Esophagus squamous epithelium (tissue), 4 donors: Measurements from ENCODE around the gene MIA3.

Experiments used
- POLR2A ChIP-seq, 4 donors: fragments of 450-650 bp; IDR thresholded peaks; one replicate each; pipeline ENCODE4 v1.6.1; 2017; ENCODE audit warnings: antibody characterized with exemption in 4 of 4, mild to moderate bottlenecking in 4 of 4, moderate library complexity in 3 of 4
- TF ChIP-seq, protein P1 (sequence below), 6 experiments: fragments of 450-650 bp in 4 of 6; fragments of 200-600 bp in 2 of 6; sonication (generic) in 2 of 6; IDR thresholded peaks; one replicate each; pipeline ENCODE4 v1.5.1; 2016 to 2019; ENCODE audit warnings: antibody characterized with exemption in 6 of 6, mild to moderate bottlenecking in 4 of 6, moderate library complexity in 4 of 6

DNA sequence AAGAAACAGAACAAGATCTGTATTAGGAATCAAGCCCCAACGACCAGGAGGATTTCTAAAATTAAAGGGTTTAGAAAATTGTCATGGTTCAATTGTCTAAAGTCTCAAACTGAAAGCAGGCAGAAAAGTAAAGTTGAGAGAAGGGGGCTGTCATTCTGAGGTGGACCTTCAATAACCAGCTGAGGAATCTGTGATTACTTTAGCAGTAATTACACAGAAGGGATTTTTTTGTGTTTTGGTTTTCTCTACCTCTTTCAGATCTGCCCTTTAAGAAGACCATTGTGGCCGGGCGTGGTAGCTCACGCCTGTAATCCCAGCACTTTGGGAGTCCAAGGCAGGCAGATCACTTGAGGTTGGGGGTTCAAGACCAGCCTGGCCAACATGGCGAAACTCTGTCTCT lies 77.0 kb downstream of the MIA3 start:
- TF ChIP-seq, protein P1, sequence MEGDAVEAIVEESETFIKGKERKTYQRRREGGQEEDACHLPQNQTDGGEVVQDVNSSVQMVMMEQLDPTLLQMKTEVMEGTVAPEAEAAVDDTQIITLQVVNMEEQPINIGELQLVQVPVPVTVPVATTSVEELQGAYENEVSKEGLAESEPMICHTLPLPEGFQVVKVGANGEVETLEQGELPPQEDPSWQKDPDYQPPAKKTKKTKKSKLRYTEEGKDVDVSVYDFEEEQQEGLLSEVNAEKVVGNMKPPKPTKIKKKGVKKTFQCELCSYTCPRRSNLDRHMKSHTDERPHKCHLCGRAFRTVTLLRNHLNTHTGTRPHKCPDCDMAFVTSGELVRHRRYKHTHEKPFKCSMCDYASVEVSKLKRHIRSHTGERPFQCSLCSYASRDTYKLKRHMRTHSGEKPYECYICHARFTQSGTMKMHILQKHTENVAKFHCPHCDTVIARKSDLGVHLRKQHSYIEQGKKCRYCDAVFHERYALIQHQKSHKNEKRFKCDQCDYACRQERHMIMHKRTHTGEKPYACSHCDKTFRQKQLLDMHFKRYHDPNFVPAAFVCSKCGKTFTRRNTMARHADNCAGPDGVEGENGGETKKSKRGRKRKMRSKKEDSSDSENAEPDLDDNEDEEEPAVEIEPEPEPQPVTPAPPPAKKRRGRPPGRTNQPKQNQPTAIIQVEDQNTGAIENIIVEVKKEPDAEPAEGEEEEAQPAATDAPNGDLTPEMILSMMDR (IDR thresholded peaks at IDR 0.05): no peak
- TF ChIP-seq POLR2A (IDR thresholded peaks at IDR 0.05): no peak
